Activated T-helper 17 cell treated with anti-CD3 and anti-CD28 coated beads, Interleukin-2, amount 50 U/mL, for 72 hours (primary cell): ENCODE results near the gene FTO. TPM values are rescaled to one million over a fixed set of nuclear protein-coding genes. Genes with fewer than 3 reads are reported as not detected.

Experiments used
- ATAC-seq: fragments of 150-1000 bp; cut with Tn5 transposase; replicated peaks from 2 replicates; pipeline ENCODE4 v1.10.0; 2021; ENCODE audit warnings: mild to moderate bottlenecking, moderate library complexity
- H3K27ac Mint-ChIP-seq: one replicate; pipeline ENCODE4 v1.8.0; 2022; ENCODE audit warnings: mixed read lengths
- H3K27me3 Mint-ChIP-seq: one replicate; pipeline ENCODE4 v1.8.0; 2022; ENCODE audit warnings: mixed read lengths
- H3K36me3 Mint-ChIP-seq: one replicate; pipeline ENCODE4 v1.8.0; 2022; ENCODE audit warnings: low read depth, mild to moderate bottlenecking, mixed read lengths
- H3K4me1 Mint-ChIP-seq: one replicate; pipeline ENCODE4 v1.8.0; 2022; ENCODE audit warnings: mixed read lengths
- H3K4me3 Mint-ChIP-seq: one replicate; pipeline ENCODE4 v1.8.0; 2022; ENCODE audit warnings: mild to moderate bottlenecking, mixed read lengths
- H3K9me3 Mint-ChIP-seq: one replicate; pipeline ENCODE4 v1.8.0; 2022; ENCODE audit warnings: mixed read lengths
- total RNA-seq, 2 donors: library from RNA; stranded (reverse); gene quantifications; one replicate each; pipeline ENCODE4 v1.2.3, GENCODE V29; 2022

FTO gene
- total RNA-seq, 2 donors from 2014 or later: 50.0 to 54.1 TPM

DNA sequence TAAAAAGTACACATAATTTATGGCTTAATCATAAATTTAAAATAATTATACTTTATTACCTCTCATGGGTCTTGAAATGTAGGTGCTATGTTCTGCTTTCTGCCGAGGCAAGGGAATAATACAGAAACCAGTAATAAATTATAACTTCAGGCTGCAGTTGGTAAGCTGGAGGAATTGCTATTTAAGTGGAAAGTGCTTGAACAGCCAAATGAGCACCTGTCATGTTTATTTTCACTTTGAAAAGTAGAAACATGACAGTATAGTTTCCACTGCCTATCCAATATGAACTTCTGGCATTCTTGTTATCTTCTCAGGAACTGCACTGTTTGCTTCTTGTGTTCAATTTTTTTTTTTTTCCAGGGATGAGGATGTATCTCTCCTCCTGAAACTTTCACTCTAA lies 146.0 kb downstream of the FTO start:
- H3K9me3 Mint-ChIP-seq: no peaks in the 10 kb centered on the region
- peaks cover 18% of the 10 kb centered on the region for H3K36me3 Mint-ChIP-seq
- no peak overlapping the region for H3K4me3 Mint-ChIP-seq
- no peaks in the 10 kb centered on the region for H3K27me3 Mint-ChIP-seq
- no peak overlapping the region for H3K27ac Mint-ChIP-seq
- no peak for ATAC-seq
- peaks cover 9% of the 10 kb centered on the region for H3K4me1 Mint-ChIP-seq

DNA sequence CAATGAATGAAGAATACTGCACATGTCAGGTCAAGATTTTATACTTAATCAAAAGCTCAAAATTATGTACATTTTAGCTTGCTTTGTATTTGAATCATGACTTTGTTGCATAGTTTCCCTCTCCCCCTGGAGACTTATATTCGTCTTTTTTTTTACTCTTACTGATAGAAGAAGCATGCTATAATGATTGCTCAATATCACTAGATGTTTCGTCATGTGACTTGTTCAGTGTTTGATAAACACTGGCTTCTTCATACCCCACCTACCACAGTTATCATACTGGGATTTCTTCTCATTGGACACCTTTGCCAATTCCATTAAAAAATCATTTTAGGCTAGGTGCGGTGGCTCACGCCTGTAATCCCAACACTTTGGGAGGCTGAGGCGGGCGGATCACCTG lies 148.7 kb downstream of the FTO start:
- H3K4me3 Mint-ChIP-seq: no peak overlapping the region
- H3K4me1 Mint-ChIP-seq: peaks cover 9% of the 10 kb centered on the region
- ATAC-seq: no peak
- H3K36me3 Mint-ChIP-seq: peaks cover 4% of the 10 kb centered on the region
- no peaks in the 10 kb centered on the region for H3K27me3 Mint-ChIP-seq
- no peaks in the 10 kb centered on the region for H3K9me3 Mint-ChIP-seq
- no peak overlapping the region for H3K27ac Mint-ChIP-seq

DNA sequence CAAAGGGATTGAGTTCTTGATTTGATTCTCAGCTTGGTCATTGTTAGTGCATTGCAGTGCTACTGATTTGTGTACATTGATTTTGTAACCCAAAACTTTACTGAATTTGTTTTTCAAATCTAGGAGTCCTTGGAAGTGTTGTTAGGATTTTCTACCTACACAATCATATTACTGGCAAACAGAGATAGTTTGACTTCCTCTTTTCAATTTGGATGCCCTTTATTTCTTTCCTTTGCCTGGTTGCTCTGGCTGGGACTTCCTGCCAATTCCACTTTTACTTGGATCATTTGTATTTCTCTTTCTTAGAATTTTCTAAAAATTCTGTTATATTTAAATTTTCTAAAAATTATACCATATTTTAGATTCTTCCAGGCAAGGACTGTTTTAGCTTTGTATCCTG lies 151.1 kb downstream of the FTO start:
- Mint-ChIP-seq H3K27me3 (no peaks in the 10 kb centered on the region), H3K27ac (no peak overlapping the region), H3K4me1 (peaks cover 3% of the 10 kb centered on the region), H3K36me3 (peaks cover under 1% of the 10 kb centered on the region), H3K4me3 (no peak overlapping the region), H3K9me3 (no peaks in the 10 kb centered on the region)
- ATAC-seq: no peak

DNA sequence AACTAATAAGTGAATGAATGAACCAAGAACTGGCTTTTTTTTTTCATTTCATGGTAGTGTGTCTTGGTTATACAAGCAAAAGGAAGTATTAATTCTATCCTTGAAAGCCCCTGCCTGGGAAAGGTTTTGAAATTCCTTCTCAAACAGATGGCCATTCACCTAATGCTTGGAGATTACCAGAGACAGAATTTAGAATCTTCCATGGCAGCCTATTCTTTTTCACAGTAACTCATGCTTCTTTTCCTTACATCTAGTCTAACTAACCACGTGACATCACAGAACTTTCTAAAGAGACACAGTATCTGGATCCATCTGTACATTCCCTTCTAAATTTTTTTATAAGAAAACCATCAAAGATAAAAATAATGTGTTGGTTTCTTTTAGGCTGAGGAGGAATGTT lies 151.6 kb downstream of the FTO start:
- H3K27ac Mint-ChIP-seq: no peak overlapping the region
- no peaks in the 10 kb centered on the region for H3K27me3 Mint-ChIP-seq
- H3K4me1 Mint-ChIP-seq: peaks cover 3% of the 10 kb centered on the region
- ATAC-seq: no peak
- H3K9me3 Mint-ChIP-seq: no peaks in the 10 kb centered on the region
- H3K4me3 Mint-ChIP-seq: no peak overlapping the region
- H3K36me3 Mint-ChIP-seq: peaks cover 5% of the 10 kb centered on the region

DNA sequence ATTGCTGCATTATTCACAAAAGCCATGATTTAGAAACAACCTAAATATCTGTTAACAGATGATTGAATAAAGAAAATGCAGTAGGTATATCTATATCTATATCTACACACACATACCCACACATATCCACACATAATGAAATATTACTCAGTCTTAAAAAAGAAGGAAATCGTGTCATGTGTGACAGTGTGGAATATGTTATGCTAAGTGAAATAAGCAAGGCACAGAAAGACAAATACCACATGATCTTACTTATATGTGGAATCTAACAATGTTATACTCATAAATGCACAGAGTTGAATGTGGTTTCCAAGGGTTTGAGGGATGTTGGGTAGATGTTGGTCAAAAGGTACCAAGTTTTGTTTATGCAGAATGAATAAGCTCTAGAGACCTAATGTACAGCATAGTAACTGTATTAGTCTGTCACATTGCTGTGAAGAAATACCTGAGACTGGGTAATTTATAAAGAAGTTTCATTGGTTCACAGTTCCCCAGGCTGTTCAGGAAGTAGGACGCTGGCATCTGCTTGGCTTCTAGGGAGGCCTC lies 156.1 kb downstream of the FTO start:
- no peaks in the 10 kb centered on the region for H3K27me3 Mint-ChIP-seq
- no peak overlapping the region for H3K4me3 Mint-ChIP-seq
- peaks cover 12% of the 10 kb centered on the region for H3K36me3 Mint-ChIP-seq
- no peak overlapping the region for H3K27ac Mint-ChIP-seq
- H3K4me1 Mint-ChIP-seq: peaks cover 1% of the 10 kb centered on the region
- ATAC-seq: peak; percentile 64
- H3K9me3 Mint-ChIP-seq: no peaks in the 10 kb centered on the region

DNA sequence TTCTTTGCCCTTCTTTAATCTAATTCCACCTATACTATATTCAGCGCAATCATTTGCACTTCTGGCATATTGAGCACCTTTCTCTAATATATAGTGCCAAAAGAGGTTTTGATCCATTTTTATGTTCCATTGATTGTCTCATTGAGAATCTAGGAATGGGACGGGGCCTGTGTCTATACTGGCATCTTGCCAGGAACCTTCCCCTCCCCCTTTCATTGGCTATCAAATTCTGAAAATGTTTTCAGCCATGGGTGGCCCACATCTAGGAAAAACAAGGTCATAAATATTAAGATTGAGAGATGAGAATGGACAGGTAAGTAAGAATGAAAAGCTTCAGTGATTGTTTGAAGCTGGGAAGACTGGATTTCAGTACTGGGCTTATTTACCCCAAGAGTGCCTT lies 159.9 kb downstream of the FTO start:
- Mint-ChIP-seq H3K4me1 (peaks cover 9% of the 10 kb centered on the region), H3K27ac (peak overlapping the region; percentile 34), H3K27me3 (no peaks in the 10 kb centered on the region), H3K9me3 (no peaks in the 10 kb centered on the region), H3K36me3 (peaks cover 47% of the 10 kb centered on the region), H3K4me3 (no peak overlapping the region)
- no peak for ATAC-seq

DNA sequence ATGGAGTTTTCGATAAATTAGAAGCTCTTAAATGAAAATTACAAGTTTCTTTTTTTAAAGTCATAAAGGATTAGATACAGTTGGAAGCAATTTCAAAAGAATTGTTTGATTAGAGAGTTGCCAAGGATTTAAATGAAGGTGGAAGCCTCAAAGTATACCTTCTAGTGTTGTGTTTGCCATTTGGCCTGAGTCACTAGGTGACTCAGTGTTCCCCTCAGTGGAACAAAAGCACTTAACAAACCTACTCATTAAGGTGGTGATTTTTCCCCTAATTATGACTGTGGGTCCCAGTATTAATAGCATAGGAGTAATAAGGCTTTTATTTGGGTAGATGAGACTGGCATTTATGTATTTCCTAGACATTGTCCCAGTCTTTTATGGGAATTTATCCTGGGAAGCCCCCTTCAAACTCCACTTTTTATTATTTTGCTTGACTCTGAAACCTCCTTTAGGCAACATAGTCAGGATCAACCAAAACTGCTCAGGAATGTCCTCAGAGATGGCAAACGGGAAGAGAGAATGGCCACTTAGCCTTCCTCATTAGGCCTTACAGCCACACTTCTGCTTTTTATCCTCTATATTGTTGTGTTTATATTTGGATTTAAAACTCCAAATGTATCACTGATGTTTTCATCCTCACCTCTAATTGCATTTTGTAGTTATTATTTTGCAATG lies 161.0 kb downstream of the FTO start:
- no peaks in the 10 kb centered on the region for H3K9me3 Mint-ChIP-seq
- peaks cover 9% of the 10 kb centered on the region for H3K4me1 Mint-ChIP-seq
- H3K27ac Mint-ChIP-seq: peak overlapping the region; percentile 77
- peak; percentile 81 for ATAC-seq
- peaks cover 58% of the 10 kb centered on the region for H3K36me3 Mint-ChIP-seq
- H3K4me3 Mint-ChIP-seq: peak overlapping the region; percentile 18
- no peaks in the 10 kb centered on the region for H3K27me3 Mint-ChIP-seq

DNA sequence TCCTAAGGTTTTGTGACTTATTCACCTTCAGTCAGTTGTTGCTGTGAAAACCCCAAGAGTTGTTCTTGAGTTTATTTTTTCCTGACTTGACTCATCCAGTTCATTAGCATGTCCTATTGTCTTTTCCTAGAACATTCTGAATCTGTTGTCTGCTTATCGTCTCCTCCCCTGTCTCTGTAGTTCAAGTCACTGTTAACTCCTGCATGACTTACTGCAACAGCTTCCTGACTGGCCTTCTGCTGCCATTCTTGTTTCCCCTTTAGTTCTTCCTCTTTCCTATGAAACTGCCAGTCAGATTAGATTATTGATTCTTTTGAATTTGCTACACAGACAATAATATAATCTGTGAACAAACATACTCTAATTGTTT lies 161.5 kb downstream of the FTO start:
- Mint-ChIP-seq H3K27ac (peak overlapping the region; percentile 77), H3K4me1 (peaks cover 9% of the 10 kb centered on the region), H3K9me3 (peaks cover 3% of the 10 kb centered on the region), H3K4me3 (peak overlapping the region; percentile 18), H3K27me3 (no peaks in the 10 kb centered on the region), H3K36me3 (peaks cover 58% of the 10 kb centered on the region)
- peak; percentile 91 for ATAC-seq

DNA sequence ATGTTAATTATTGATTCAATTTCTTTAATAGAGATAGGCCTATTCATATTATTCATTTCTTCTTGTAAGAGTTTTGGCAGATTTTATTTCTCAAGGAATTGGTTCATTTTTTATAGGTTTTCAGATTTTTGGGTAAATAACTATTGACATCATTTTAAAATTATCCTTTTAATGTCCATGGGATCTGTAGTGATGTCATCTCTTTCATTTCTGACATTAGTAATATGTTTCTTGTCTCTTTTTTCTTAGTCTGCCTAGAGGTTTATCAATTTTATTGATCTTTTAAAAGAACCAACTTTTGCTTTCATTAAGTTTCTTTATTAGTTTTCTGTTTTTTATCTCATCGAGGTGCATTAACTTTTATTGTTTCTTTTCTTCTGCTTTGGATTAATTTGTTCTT lies 162.6 kb downstream of the FTO start:
- no peak for ATAC-seq
- Mint-ChIP-seq H3K27ac (no peak overlapping the region), H3K9me3 (peaks cover 11% of the 10 kb centered on the region), H3K36me3 (peaks cover 68% of the 10 kb centered on the region), H3K4me1 (peaks cover 9% of the 10 kb centered on the region), H3K27me3 (no peaks in the 10 kb centered on the region), H3K4me3 (no peak overlapping the region)

DNA sequence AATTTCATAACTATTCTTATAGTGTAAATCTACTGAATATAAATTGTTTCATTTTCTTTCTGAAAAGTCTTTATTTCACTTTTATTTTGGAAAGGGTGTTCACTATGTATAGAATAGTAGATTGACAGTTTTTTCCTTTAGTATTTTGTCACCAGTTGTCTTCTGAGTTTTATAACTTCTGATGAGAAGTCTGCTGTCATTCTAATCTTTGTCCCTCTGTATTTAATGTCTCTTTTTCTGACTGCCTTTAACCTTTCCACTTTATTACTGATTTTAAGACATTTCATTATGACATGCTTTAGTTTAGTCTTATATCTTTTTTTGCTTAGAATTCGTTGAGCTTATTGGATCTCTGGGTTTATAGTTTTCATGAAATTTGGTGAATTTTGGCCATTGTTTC lies 166.9 kb downstream of the FTO start:
- no peak overlapping the region for H3K4me3 Mint-ChIP-seq
- H3K4me1 Mint-ChIP-seq: peaks cover 7% of the 10 kb centered on the region
- H3K27me3 Mint-ChIP-seq: no peaks in the 10 kb centered on the region
- H3K9me3 Mint-ChIP-seq: peaks cover 11% of the 10 kb centered on the region
- peaks cover 88% of the 10 kb centered on the region for H3K36me3 Mint-ChIP-seq
- no peak overlapping the region for H3K27ac Mint-ChIP-seq
- ATAC-seq: no peak

DNA sequence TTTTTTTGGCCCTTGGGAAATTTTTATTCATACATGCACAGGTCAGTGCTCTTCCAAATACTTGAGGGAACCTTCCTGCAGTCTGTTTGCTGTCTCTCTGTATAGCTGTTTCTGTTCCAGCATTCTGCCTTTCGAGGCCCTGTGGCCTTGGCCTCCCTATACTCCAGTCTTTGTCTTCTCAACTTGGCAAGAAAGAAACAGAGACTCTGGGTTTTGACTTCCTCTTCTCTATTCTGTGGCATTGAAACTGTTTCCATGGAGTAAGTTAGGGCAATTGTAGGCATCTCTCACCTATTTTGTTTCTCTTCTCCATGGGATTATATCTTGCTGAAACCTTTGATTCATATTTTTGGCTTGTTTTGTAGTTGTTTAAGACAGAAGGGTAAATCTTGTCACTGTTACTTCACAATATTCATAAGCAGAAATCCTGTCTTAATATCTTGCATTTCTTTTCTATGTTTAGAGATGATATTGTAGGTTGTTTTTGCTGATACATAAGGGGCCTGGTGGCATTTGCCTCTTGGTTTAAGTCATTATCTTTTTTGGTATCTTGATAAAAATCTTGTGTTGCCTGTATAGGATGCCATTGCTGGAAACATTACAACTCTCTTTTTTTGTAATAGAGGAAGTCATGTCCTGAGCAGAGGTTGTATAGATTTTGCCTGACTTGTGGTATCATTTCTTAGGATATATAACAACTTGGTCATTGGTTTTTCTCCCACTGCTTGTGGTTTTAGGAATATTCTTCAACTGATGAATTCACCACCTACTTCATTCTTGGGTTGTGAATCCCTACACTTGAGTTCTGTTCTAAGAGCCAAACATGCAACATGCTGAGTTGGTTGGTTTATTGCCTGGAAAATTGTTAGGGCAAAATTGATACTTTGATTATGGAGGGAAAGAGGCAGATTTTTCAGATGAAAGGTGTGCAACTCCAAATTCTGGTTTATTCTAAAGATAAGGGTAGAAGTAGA lies 168.6 kb downstream of the FTO start:
- H3K27me3 Mint-ChIP-seq: no peaks in the 10 kb centered on the region
- peaks cover 11% of the 10 kb centered on the region for H3K9me3 Mint-ChIP-seq
- H3K27ac Mint-ChIP-seq: no peak overlapping the region
- H3K4me1 Mint-ChIP-seq: peaks cover 7% of the 10 kb centered on the region
- H3K4me3 Mint-ChIP-seq: no peak overlapping the region
- no peak for ATAC-seq
- peaks cover 78% of the 10 kb centered on the region for H3K36me3 Mint-ChIP-seq

DNA sequence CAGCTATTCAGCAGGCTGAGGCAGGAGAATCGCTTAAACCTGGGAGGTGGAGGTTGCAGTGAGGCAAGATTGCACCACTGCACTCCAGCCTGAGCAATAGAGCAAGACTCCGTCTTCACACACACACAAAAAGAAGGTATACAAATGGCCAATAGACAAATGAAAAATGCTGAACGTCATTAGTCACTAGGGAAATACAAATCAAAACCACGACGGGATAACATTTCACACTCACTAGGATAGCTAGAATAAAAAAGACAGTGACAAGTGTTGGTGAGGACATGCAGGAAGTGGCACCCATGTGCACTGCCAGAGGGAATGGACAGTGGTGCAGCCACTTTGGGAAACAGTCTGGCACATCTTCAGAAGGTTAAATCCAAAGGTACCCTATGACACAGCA lies 172.9 kb downstream of the FTO start:
- peaks cover 7% of the 10 kb centered on the region for H3K4me1 Mint-ChIP-seq
- no peaks in the 10 kb centered on the region for H3K9me3 Mint-ChIP-seq
- no peak overlapping the region for H3K27ac Mint-ChIP-seq
- H3K36me3 Mint-ChIP-seq: peaks cover 53% of the 10 kb centered on the region
- ATAC-seq: no peak
- no peak overlapping the region for H3K4me3 Mint-ChIP-seq
- no peaks in the 10 kb centered on the region for H3K27me3 Mint-ChIP-seq

DNA sequence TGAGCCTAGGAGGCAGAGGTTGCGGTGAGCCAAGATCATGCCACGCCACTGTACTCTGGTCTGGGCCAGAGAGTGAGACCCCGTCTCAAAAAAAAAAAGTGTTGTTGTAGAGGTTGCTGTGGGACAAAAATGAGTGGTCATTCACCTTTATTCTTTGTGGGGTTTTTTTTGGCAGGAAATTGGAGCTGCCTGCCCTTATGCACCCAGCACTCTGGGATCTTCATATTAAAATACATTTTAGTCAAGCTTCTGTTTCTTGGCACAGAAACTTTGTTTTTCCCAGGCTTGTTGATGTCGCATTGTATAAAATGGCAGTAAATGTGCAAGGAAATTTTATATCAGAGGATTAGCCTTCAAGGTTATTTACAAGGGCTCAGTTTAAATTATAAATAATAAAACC lies 174.3 kb downstream of the FTO start:
- H3K9me3 Mint-ChIP-seq: no peaks in the 10 kb centered on the region
- H3K4me1 Mint-ChIP-seq: no peaks in the 10 kb centered on the region
- no peak overlapping the region for H3K27ac Mint-ChIP-seq
- no peak for ATAC-seq
- H3K36me3 Mint-ChIP-seq: peaks cover 42% of the 10 kb centered on the region
- no peaks in the 10 kb centered on the region for H3K27me3 Mint-ChIP-seq
- H3K4me3 Mint-ChIP-seq: no peak overlapping the region

DNA sequence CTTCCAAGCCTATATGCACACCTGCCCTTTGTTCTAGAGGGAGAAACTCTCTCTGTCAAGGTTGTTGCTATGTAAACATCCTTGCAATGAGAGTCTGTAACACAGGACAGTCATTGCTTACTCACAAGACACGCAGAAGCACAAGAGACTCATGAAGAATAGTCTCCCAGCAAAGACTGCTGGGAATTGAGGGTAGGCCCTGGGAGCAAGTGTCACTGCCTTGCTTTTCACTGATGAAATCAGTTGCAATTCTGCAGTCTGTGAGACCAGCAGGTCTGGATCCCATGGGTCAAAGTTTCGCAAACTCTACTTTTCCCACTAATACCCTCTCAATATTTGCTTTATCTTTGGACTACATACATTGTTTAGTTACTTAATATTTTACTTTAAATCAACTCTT lies 177.4 kb downstream of the FTO start:
- Mint-ChIP-seq H3K27ac (no peak overlapping the region), H3K4me3 (no peak overlapping the region), H3K27me3 (no peaks in the 10 kb centered on the region), H3K4me1 (no peaks in the 10 kb centered on the region), H3K9me3 (no peaks in the 10 kb centered on the region), H3K36me3 (peaks cover 48% of the 10 kb centered on the region)
- no peak for ATAC-seq

DNA sequence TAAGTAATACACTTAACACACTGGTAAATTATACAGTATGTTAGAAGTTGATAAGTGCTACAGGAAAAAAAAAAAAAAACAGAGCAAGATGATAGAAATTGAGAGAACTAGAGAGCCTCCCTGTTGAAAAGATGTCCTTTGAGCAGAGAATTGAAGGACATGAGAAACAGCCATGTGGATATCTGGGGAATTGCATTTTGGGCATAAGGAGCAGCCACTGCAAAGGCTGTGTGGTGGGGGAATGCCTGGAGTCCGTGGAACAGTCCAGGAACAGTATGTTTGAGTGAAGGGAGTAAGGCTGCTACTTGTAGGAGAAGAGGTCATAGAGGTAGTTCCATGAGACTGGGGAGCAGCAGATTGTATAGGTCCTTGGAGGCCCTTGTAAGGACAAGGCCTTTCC lies 178.4 kb downstream of the FTO start:
- Mint-ChIP-seq H3K27ac (peak overlapping the region; percentile 26), H3K27me3 (no peaks in the 10 kb centered on the region), H3K36me3 (peaks cover 46% of the 10 kb centered on the region), H3K4me1 (no peaks in the 10 kb centered on the region), H3K4me3 (no peak overlapping the region), H3K9me3 (peaks cover 7% of the 10 kb centered on the region)
- ATAC-seq: no peak
